Measurements from ENCODE around the gene LIX1. TPM values are rescaled to one million over a fixed set of nuclear protein-coding genes. Genes with fewer than 3 reads are reported as not detected.

Gene LIX1
- total and polyA plus RNA-seq, 3 experiments from 2014 or later: not detected

DNA sequence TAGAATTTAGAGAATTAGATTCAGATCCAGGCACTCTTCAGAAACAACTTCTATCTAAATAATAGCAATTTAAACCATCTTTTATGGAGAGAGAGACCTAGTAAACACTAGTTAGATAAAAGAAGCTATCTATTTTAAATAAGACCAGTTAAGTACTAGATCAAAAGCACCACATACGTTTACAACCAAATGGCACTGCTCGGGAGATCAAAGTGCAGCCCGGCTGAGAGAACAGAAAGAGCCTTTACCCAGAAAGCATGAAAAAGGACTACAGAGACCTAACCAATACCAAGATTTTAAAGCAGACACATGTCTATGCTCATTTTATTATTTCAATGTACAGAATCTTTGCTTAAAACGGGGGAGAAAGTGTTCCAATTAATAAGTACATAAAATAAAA, 30.8 kb downstream of the LIX1 start:
- Histone ChIP-seq H3K27ac (ENCODE audit: low read depth, low read length) (no peak overlapping the region), H3K4me1 (ENCODE audit: insufficient read depth, low read length) (peaks cover 9% of the 10 kb centered on the region), H3K4me3 (ENCODE audit: low read length) (no peak overlapping the region), H3K9me3 (ENCODE audit: low read length) (no peaks in the 10 kb centered on the region), H3K27me3 (ENCODE audit: insufficient read depth, low read length, poor library complexity, severe bottlenecking) (no peaks in the 10 kb centered on the region), H3K36me3 (ENCODE audit: insufficient read depth, low read length) (no peaks in the 10 kb centered on the region)
- ChIA-PET POLR2A (no interaction called here), CTCF (no interaction called here)
- DNase-seq: peak in 1 of 5 donors; percentile 14
- Mint-ChIP-seq H3K4me3 (no peak overlapping the region), H3K9me3 (no peaks in the 10 kb centered on the region), H3K36me3 (no peaks in the 10 kb centered on the region), H3K27me3 (peaks cover 0 to 4% of the 10 kb centered on the region in 2 donors), H3K27ac (no peak overlapping the region), H3K4me1 (peaks cover 0 to 4% (median 0%) of the 10 kb centered on the region in 3 donors)

DNA sequence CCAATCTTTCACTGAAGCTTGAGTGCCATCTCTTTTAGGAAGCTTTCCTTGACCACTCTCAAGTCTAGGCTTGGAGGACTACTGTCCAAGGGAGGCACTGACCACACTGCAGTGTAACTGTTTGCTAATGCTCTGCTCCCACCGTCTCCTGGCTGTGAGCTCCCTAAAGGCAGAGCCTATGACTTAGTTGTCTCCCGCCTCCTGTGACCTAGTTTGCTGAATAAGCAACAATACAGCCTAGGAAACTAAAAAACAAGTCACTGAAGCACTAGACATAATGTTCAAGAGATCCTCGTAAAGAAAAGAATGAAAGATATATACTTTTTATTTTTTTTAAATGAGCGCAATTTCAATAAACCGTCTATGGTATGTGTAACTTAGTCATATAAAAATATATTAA, 31.4 kb downstream of the LIX1 start:
- no peak for DNase-seq
- Mint-ChIP-seq H3K36me3 (no peaks in the 10 kb centered on the region), H3K27me3 (peaks cover 0 to 4% of the 10 kb centered on the region in 2 donors), H3K4me1 (peaks cover 0 to 4% (median 0%) of the 10 kb centered on the region in 3 donors), H3K27ac (peak overlapping the region in 1 of 8 donors; percentile 38), H3K9me3 (no peaks in the 10 kb centered on the region), H3K4me3 (no peak overlapping the region)
- H3K27me3 ChIP-seq (ENCODE audit: insufficient read depth, low read length, poor library complexity, severe bottlenecking): no peaks in the 10 kb centered on the region
- H3K36me3 ChIP-seq (ENCODE audit: insufficient read depth, low read length): no peaks in the 10 kb centered on the region
- H3K27ac ChIP-seq (ENCODE audit: low read depth, low read length): no peak overlapping the region
- no peak overlapping the region for H3K4me3 ChIP-seq (ENCODE audit: low read length)
- POLR2A ChIA-PET: no interaction called here
- CTCF ChIA-PET: no interaction called here
- no peaks in the 10 kb centered on the region for H3K9me3 ChIP-seq (ENCODE audit: low read length)
- H3K4me1 ChIP-seq (ENCODE audit: insufficient read depth, low read length): peaks cover 9% of the 10 kb centered on the region

DNA sequence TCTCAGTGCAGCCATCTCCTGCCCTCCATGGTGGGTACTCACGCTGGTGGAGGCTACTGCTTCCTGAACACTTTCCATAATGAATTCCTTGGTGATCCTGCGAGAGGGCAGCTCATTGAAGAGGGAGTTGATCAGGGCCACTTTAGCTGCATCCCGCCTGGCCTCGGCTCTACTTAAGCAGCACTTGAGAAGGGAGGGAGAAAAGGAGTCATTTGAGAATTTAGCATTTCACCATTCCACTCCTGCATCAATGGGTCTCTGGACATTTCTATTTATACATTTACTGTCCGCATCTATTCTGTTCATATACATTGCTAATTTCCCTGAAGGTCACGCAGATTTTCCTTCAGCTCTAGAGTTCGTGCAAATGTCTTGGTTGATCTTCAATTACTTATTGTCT, 35.1 kb downstream of the LIX1 start:
- Histone ChIP-seq H3K27me3 (ENCODE audit: insufficient read depth, low read length, poor library complexity, severe bottlenecking) (no peaks in the 10 kb centered on the region), H3K27ac (ENCODE audit: low read depth, low read length) (no peak overlapping the region), H3K36me3 (ENCODE audit: insufficient read depth, low read length) (no peaks in the 10 kb centered on the region), H3K9me3 (ENCODE audit: low read length) (no peaks in the 10 kb centered on the region), H3K4me1 (ENCODE audit: insufficient read depth, low read length) (peaks cover 9% of the 10 kb centered on the region), H3K4me3 (ENCODE audit: low read length) (no peak overlapping the region)
- CTCF ChIA-PET: no interaction called here
- no peaks in the 10 kb centered on the region for H3K9me3 Mint-ChIP-seq
- H3K36me3 Mint-ChIP-seq: no peaks in the 10 kb centered on the region
- DNase-seq: no peak
- H3K4me1 Mint-ChIP-seq: peaks cover 0 to 4% (median 0%) of the 10 kb centered on the region in 3 donors
- H3K27ac Mint-ChIP-seq: no peak overlapping the region
- H3K4me3 Mint-ChIP-seq: no peak overlapping the region
- POLR2A ChIA-PET: no interaction called here
- H3K27me3 Mint-ChIP-seq: peaks cover 0 to 7% of the 10 kb centered on the region in 2 donors

DNA sequence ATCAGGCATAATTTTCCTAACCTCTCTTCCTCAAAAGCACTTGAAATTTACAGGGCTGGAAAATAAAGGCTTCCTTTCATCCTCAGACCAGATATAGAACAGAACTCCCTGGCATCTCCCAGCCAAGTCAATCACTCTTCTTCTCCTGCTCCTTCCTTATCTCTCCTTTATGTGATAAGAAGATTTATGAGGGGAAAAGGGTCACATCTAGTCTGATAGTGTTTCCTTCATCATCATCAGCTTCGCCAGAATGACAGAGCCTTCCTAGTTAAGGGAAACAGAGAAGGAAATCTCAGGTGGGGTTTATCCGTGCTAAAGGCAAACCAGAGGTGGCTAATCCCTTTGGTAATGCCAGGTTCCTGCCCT, 36.2 kb downstream of the LIX1 start:
- H3K4me3 Mint-ChIP-seq: no peak overlapping the region
- no peak overlapping the region for H3K27ac ChIP-seq (ENCODE audit: low read depth, low read length)
- H3K27me3 ChIP-seq (ENCODE audit: insufficient read depth, low read length, poor library complexity, severe bottlenecking): no peaks in the 10 kb centered on the region
- ChIA-PET CTCF (no interaction called here), POLR2A (no interaction called here)
- H3K36me3 Mint-ChIP-seq: no peaks in the 10 kb centered on the region
- no peaks in the 10 kb centered on the region for H3K4me1 Mint-ChIP-seq
- no peak for DNase-seq
- no peaks in the 10 kb centered on the region for H3K9me3 ChIP-seq (ENCODE audit: low read length)
- no peak overlapping the region for H3K27ac Mint-ChIP-seq
- no peak overlapping the region for H3K4me3 ChIP-seq (ENCODE audit: low read length)
- H3K4me1 ChIP-seq (ENCODE audit: insufficient read depth, low read length): no peaks in the 10 kb centered on the region
- H3K9me3 Mint-ChIP-seq: no peaks in the 10 kb centered on the region
- no peaks in the 10 kb centered on the region for H3K36me3 ChIP-seq (ENCODE audit: insufficient read depth, low read length)
- peaks cover 5 to 7% of the 10 kb centered on the region in 2 donors for H3K27me3 Mint-ChIP-seq

DNA sequence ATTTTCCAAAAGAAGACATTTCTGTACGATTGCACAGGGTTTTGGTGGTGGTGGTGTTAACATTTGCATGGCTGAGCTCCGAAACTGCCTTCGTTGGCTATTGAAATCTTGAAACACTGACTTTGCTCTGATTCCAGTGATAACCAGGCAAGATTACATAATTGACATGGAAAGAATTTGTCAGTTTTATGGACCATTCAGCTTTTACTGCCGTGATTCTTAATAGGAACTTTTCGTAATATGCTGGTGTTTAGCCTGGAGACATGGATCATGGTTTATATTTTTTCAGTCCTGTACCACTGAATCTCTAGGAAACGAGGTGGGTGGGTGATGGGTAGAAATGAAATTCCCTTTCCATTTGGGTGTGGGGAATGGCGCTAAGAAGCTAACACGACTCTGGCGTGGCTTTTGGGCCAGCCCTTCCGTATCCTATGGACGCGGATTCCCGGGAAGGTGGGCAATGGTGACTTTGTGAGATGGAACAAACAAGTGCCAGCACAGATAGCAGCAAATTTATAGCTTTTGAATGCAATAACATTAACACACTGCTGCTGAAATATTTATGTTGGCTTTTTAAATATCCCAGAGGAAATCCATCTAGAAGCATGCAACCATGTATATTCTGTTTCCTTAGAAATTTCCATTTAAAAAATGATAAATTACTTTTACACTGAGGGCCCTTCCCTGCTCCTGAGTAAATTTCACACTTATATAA, 36.8 kb downstream of the LIX1 start:
- Histone ChIP-seq H3K9me3 (ENCODE audit: low read length) (no peaks in the 10 kb centered on the region), H3K4me1 (ENCODE audit: insufficient read depth, low read length) (no peaks in the 10 kb centered on the region), H3K36me3 (ENCODE audit: insufficient read depth, low read length) (no peaks in the 10 kb centered on the region), H3K4me3 (ENCODE audit: low read length) (no peak overlapping the region), H3K27ac (ENCODE audit: low read depth, low read length) (no peak overlapping the region), H3K27me3 (ENCODE audit: insufficient read depth, low read length, poor library complexity, severe bottlenecking) (no peaks in the 10 kb centered on the region)
- Mint-ChIP-seq H3K27ac (no peak overlapping the region), H3K4me1 (no peaks in the 10 kb centered on the region), H3K9me3 (no peaks in the 10 kb centered on the region), H3K4me3 (no peak overlapping the region), H3K27me3 (peaks cover 5 to 7% of the 10 kb centered on the region in 2 donors), H3K36me3 (no peaks in the 10 kb centered on the region)
- no peak for DNase-seq
- ChIA-PET POLR2A (no interaction called here), CTCF (no interaction called here)

DNA sequence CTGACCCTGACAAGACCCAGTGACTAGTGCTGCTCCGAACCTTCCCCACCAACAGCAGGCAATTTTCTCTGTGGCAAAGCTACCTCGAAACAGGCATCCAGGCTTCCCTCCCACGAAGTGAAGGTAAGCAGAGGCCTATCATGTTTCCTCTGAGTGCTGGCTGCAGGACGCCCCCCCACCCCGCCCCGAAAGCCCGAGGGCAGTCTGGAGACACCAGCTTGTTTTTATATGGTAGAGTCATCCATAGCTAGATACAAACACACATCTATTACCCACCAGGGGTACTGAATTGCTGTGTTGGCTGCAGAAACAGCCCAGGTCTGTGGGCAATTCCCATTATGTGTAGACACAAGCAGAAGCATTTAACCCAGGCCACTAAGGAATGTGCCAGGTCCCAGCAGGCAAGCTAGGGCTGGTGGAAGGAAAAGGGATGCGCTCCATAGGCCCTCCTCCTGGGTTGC, 40.4 kb downstream of the LIX1 start:
- no peaks in the 10 kb centered on the region for H3K4me1 ChIP-seq (ENCODE audit: insufficient read depth, low read length)
- no peak for DNase-seq
- H3K4me1 Mint-ChIP-seq: no peaks in the 10 kb centered on the region
- no peaks in the 10 kb centered on the region for H3K36me3 Mint-ChIP-seq
- H3K27ac ChIP-seq (ENCODE audit: low read depth, low read length): no peak overlapping the region
- ChIA-PET CTCF (no interaction called here), POLR2A (no interaction called here)
- no peaks in the 10 kb centered on the region for H3K9me3 Mint-ChIP-seq
- peaks cover 4 to 7% of the 10 kb centered on the region in 2 donors for H3K27me3 Mint-ChIP-seq
- H3K9me3 ChIP-seq (ENCODE audit: low read length): no peaks in the 10 kb centered on the region
- H3K4me3 Mint-ChIP-seq: no peak overlapping the region
- no peak overlapping the region for H3K4me3 ChIP-seq (ENCODE audit: low read length)
- no peaks in the 10 kb centered on the region for H3K27me3 ChIP-seq (ENCODE audit: insufficient read depth, low read length, poor library complexity, severe bottlenecking)
- no peaks in the 10 kb centered on the region for H3K36me3 ChIP-seq (ENCODE audit: insufficient read depth, low read length)
- H3K27ac Mint-ChIP-seq: no peak overlapping the region

DNA sequence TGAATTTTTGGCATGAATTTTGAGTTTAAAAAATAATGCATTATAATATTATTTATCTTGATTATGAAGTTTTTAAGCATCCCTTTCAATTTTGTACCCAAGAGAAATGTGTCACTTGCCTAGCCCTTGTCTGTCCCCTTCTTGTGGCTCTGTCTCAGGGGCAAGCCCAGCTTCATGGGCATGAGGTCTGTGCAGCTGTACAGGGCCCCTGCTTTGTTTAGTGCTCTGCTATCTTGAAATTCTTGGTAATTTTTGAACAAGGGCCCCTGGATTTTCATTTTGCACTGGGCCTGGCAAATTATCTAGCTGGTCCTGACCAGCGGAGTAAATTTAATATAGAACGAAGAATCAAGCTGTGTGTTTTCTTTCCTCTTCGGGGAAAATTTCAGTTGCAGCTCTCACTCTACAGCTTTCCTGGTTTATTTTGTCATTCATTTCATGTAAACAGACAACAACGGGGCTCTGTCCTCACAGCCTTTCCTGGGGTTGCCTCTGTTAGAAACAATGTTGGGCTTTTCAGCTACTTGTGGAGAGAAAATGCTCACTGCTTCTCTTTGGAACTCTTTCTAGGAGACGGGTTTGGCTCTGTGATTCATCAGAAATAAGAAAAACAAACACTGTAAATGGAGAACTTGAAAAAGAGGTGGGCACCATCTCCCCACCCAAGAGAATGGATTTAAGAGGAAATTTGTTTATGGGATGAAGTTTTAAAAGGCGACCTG, 41.1 kb downstream of the LIX1 start:
- POLR2A ChIA-PET: no interaction called here
- CTCF ChIA-PET: no interaction called here

DNA sequence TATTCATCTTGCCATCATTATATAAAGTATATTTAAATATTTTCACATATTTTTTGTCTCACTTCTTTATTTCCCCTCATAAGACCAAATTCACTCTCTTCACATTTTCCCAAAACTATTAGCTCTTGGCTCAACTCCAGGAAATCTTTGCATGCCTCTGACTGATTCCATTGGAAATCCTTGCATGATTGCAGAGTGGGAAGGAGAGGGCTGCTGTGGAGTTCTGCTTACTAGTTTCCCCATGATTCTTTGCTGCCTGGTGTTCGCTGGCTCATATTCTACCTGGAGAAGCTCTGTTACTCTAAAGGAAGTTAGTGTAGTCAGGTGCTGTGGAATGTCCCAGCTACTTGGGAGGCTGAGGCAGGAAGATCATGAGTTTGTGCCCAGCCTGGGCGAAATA, 41.9 kb downstream of the LIX1 start:
- no peaks in the 10 kb centered on the region for H3K36me3 Mint-ChIP-seq
- H3K27me3 Mint-ChIP-seq: peaks cover 4 to 7% of the 10 kb centered on the region in 2 donors
- H3K27ac Mint-ChIP-seq: no peak overlapping the region
- no peaks in the 10 kb centered on the region for H3K4me1 ChIP-seq (ENCODE audit: insufficient read depth, low read length)
- no peak for DNase-seq
- H3K36me3 ChIP-seq (ENCODE audit: insufficient read depth, low read length): no peaks in the 10 kb centered on the region
- POLR2A ChIA-PET: no interaction called here
- no peak overlapping the region for H3K4me3 Mint-ChIP-seq
- peaks cover 0 to 3% (median 2%) of the 10 kb centered on the region in 3 donors for H3K4me1 Mint-ChIP-seq
- H3K9me3 ChIP-seq (ENCODE audit: low read length): no peaks in the 10 kb centered on the region
- CTCF ChIA-PET: no interaction called here
- no peak overlapping the region for H3K27ac ChIP-seq (ENCODE audit: low read depth, low read length)
- no peaks in the 10 kb centered on the region for H3K27me3 ChIP-seq (ENCODE audit: insufficient read depth, low read length, poor library complexity, severe bottlenecking)
- no peak overlapping the region for H3K4me3 ChIP-seq (ENCODE audit: low read length)
- H3K9me3 Mint-ChIP-seq: no peaks in the 10 kb centered on the region

More for the DNA sequence above, 41.1 kb downstream of the LIX1 start:
- H3K4me1 Mint-ChIP-seq: no peaks in the 10 kb centered on the region
- no peaks in the 10 kb centered on the region for H3K36me3 Mint-ChIP-seq
- H3K27ac ChIP-seq (ENCODE audit: low read depth, low read length): no peak overlapping the region
- no peak for DNase-seq
- H3K4me1 ChIP-seq (ENCODE audit: insufficient read depth, low read length): no peaks in the 10 kb centered on the region
- H3K36me3 ChIP-seq (ENCODE audit: insufficient read depth, low read length): no peaks in the 10 kb centered on the region
- H3K9me3 ChIP-seq (ENCODE audit: low read length): no peaks in the 10 kb centered on the region
- H3K4me3 Mint-ChIP-seq: no peak overlapping the region
- H3K9me3 Mint-ChIP-seq: no peaks in the 10 kb centered on the region
- H3K27ac Mint-ChIP-seq: no peak overlapping the region
- no peaks in the 10 kb centered on the region for H3K27me3 ChIP-seq (ENCODE audit: insufficient read depth, low read length, poor library complexity, severe bottlenecking)
- H3K27me3 Mint-ChIP-seq: peaks cover 4 to 7% of the 10 kb centered on the region in 2 donors
- H3K4me3 ChIP-seq (ENCODE audit: low read length): no peak overlapping the region

All from CD8-positive, alpha-beta memory T cell (primary cell).